Measurements from ENCODE around the gene PITPNC1.

Gene PITPNC1

DNA sequence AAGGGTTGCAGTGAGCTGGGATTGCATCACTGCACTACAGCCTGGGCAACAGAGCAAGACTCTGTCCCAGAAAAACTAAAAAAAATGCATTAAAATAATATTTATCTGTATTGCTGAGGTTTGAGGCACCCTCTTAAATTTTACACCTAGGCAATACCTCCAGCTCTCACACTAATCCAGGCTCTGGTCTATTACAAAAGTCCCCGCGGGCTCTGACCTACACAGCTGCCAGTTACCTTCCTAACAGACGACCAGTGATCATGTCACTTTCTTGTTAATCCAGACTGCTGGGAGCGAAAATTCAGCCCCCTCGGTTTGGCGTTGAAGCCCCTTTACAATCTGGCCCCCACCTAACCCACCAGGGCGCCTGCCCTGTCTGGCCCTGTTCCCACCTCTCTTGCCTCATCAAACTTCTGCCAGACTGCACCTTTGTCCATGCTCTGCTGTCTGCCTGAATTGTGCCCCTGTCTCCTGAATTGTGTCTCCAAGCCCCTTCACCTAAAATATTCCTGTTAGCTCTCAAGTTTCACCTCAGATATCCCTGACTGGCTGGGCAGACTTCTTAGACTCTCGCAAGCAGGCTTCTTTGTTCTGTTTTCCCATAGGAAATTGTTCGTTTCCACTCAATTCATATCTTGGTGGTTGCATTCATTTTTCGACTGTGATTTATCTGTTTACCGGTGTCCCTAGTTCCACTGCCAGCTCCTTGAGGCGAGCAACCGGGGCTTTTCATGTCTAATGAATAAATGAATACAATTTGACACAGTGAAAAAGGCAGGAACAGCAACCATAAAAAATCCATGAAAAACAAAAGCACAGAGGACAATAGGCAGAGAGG is 65.9 kb downstream of the PITPNC1 start:
- H3K4me3 ChIP-seq (ENCODE audit: low read depth, low read length): no peak overlapping the region

DNA sequence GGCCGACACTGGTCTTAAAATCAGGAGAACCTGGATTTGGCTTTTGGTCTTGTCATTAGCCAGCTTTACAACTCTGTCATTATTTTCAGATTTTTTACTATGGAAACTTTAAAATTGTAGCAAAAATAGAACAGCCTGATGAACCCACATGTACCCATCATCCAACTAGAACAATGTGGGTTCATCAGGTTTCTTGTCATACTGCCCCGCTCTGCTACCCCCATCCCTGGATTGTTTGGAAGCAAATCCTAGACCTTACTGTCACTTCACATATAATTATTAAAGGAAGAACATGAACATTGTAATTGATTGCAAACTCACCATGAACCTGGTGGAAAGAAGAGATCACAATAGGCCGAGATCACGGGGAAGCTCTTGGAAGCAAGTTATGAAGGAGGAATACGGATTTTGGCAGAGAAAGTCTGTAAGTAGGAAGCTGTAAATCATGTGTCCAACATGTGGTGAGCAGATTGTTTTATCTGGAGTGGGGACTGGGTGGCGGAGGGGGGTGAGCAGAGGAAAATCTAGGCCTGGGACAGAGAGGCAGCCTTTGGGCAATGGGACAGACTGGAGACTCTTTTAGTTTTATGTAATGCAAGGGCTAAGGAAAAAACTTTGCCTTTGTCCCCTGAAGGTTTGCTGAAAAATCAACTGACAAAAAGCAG is 67.0 kb downstream of the PITPNC1 start:
- TF ChIP-seq, protein P1, sequence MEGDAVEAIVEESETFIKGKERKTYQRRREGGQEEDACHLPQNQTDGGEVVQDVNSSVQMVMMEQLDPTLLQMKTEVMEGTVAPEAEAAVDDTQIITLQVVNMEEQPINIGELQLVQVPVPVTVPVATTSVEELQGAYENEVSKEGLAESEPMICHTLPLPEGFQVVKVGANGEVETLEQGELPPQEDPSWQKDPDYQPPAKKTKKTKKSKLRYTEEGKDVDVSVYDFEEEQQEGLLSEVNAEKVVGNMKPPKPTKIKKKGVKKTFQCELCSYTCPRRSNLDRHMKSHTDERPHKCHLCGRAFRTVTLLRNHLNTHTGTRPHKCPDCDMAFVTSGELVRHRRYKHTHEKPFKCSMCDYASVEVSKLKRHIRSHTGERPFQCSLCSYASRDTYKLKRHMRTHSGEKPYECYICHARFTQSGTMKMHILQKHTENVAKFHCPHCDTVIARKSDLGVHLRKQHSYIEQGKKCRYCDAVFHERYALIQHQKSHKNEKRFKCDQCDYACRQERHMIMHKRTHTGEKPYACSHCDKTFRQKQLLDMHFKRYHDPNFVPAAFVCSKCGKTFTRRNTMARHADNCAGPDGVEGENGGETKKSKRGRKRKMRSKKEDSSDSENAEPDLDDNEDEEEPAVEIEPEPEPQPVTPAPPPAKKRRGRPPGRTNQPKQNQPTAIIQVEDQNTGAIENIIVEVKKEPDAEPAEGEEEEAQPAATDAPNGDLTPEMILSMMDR (IDR thresholded peaks at IDR 0.05; ENCODE audit: low read depth, low read length): no peak
- H3K4me3 ChIP-seq (ENCODE audit: low read depth, low read length): no peak overlapping the region

More for the DNA sequence above, 65.9 kb downstream of the PITPNC1 start:
- TF ChIP-seq, protein P1 (IDR thresholded peaks at IDR 0.05; ENCODE audit: low read depth, low read length): no peak

DNA sequence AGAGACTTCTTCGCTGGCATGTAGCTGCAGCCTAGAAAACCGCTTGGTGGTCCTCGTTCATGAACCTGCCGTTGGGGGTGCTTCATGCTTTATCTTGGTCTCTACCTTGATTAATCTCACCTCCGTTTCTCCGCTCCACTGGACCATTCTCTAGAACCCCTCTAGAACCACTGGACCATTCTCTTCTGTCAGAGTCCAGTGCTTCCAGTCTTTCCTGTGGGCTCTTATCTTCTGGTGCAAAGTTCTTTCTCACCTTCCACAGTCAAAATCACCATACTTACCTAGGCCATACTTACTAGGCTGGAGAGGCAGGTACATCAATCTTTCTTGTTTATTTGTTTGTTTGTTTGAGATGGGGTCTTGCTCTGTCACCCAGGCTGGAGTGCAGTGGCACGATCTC is 71.4 kb downstream of the PITPNC1 start:
- H3K4me3 ChIP-seq (ENCODE audit: low read depth, low read length): no peak overlapping the region
- TF ChIP-seq, protein P1 (IDR thresholded peaks at IDR 0.05; ENCODE audit: low read depth, low read length): no peak

DNA sequence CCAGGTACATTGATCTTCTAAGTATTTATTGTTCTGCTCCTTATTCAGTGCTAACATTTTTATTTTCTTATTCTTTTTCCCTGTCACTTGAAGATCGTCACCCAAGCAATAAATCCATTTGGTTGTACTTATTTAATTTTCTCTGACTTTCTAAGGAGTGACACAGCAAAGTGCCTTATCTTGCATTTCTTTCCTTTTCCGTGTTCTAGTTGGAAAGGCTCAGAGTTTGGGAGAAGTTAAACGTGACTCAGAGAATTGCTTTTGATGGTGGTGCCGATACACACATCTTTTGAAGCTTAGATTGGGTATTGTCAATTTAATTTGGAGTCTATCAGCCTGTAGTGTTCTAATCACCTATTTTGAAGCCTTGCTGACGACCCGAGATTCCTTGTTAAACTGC is 72.0 kb downstream of the PITPNC1 start:
- H3K4me3 ChIP-seq (ENCODE audit: low read depth, low read length): no peak overlapping the region
- TF ChIP-seq, protein P1 (IDR thresholded peaks at IDR 0.05; ENCODE audit: low read depth, low read length): no peak

DNA sequence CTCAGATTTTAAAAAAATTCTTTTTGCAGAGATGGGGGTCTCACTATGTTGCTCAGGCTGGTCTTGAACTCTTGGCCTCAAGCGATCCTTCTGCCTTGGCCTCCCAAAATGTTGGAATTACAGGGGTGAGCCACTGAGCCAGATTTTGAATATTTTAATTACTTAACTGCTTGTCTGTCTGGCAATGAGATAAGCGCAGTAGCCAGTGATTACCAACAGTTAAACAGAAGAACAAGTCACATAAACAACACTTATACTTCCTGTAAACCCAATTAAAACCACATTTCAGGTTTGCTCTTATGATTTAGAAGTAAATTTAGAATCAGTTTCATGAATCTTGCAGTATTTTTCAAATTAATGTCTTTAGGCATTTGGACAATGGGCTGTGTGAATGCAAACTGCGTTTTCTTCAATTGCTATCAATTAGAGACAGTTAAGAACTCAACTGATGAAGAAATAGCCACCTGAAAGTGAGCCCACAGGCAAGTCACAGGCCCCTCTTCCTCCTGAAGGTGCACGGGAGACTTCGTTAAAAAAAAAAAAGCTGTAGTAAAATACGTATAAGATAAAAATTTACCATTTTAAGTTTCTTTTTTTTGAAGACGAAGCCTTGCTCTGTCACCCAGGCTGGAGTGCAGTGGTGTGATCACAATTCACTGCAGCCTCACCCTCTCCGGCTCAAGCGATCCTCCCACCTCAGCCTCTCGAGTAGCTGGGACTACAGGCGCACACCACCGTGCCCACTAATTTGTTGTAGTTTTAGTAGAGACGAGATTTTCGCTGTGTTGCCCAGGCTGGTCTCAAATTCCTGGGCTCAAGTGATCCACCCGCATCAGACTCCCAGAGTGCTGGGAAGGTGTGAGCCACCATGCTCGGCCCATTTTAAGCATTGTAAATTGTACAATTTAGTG is 73.0 kb downstream of the PITPNC1 start:
- no peak overlapping the region for H3K4me3 ChIP-seq (ENCODE audit: low read depth, low read length)

DNA sequence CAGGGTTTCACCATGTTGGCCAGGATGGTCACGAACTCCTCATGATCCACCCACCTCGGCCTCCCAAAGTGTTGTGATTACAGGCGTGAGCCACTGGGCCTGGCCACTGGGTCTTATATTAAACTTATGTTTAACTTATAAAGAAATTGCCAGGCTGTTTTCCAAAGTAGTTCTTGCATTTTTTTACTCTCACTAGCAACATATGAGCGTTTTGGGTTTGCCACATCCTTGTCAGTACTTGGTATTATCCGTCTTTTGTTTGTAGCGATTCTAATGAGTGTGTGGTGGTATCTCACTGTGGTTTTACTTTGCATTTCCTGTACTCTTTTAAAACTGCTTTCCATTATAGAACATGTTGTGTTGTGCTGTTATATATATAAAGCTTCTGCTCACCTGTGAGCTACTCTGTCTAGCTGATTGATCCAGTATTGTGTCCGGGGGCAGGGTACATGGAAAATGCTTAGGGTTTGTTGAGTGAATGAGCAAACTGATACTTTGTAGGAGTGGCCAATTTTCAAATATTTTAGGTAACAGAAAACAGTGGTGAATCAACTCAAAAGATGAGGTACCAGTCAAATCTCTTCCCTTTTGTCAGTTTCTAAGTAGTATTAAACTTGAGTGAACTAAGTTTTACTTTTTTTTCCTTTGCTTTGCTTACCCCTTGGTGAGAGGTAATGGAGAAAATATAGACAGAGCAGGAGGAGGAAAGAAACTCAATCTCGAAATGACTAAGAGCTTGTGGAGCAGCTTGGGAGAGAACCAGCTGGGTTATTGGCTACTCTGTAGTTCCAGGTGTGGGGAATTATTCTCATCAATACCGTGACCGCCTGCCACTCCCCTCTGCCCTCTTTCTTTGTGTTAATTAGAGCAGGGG is 75.8 kb downstream of the PITPNC1 start:
- TF ChIP-seq, protein P1 (IDR thresholded peaks at IDR 0.05; ENCODE audit: low read depth, low read length): no peak
- H3K4me3 ChIP-seq (ENCODE audit: low read depth, low read length): no peak overlapping the region

More for the DNA sequence above, 73.0 kb downstream of the PITPNC1 start:
- TF ChIP-seq, protein P1 (IDR thresholded peaks at IDR 0.05; ENCODE audit: low read depth, low read length): no peak

Data from WI38 (cell line).